Astrocyte (in vitro differentiated cells and primary cell): ENCODE results near the gene TXNDC15.

ENCODE experiments used
- EZH2 ChIP-seq: IDR thresholded peaks from 2 replicates; pipeline ENCODE4 v1.6.1; 2012; ENCODE audit warnings: mild to moderate bottlenecking, low read length, inconsistent platforms; ENCODE audit not compliant: insufficient read depth
- TF ChIP-seq, protein P1 (sequence below): IDR thresholded peaks from 2 replicates; pipeline ENCODE4 v1.5.1; 2011; ENCODE audit warnings: low read depth, mild to moderate bottlenecking, inconsistent platforms, low read length, moderate library complexity; ENCODE audit not compliant: insufficient read depth

DNA sequence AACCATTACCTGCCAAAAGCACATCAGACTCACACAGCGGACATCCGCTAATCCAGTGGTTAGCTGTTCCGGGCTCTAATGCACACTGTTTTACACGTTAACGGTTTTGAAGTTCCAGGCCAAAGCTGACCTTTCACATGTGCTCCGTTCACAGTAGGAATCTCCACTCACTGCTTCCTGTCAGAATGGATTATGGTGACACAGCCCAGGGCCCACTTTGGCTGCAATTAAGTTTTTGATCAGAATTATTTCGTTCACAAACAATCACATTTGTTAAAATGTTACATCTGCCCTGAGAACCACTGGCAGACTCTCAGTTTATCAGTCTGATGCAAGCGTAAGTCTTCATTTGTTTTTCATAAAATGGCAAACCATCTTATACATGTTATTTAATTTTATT, 63.4 kb downstream of the TXNDC15 start:
- TF ChIP-seq, protein P1, sequence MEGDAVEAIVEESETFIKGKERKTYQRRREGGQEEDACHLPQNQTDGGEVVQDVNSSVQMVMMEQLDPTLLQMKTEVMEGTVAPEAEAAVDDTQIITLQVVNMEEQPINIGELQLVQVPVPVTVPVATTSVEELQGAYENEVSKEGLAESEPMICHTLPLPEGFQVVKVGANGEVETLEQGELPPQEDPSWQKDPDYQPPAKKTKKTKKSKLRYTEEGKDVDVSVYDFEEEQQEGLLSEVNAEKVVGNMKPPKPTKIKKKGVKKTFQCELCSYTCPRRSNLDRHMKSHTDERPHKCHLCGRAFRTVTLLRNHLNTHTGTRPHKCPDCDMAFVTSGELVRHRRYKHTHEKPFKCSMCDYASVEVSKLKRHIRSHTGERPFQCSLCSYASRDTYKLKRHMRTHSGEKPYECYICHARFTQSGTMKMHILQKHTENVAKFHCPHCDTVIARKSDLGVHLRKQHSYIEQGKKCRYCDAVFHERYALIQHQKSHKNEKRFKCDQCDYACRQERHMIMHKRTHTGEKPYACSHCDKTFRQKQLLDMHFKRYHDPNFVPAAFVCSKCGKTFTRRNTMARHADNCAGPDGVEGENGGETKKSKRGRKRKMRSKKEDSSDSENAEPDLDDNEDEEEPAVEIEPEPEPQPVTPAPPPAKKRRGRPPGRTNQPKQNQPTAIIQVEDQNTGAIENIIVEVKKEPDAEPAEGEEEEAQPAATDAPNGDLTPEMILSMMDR = no peak
- TF ChIP-seq EZH2 = no peak
